Activated T-helper 2 cell treated with anti-CD3 and anti-CD28 coated beads, Interferon-gamma antibody, Interleukin-2, Interleukin-4, amounts not matched to agents 10 μg/mL and 5 μg/mL and 100 μg/mL, durations not matched to agents 14 hours and 24 hours and 36 hours (primary cell): ENCODE data around the gene FOXP1. TPM values are rescaled to one million over a fixed set of nuclear protein-coding genes. Genes with fewer than 3 reads are reported as not detected.
"Not testable (repeated sequence)": the region's sequence is repeated elsewhere in the genome, so short reads cannot be mapped to it uniquely, and the experiment has no call there.

Source experiments
- DNase-seq: peaks from one replicate; pipeline ENCODE4 v3.0.0; 2021; ENCODE audit warnings: low spot score
- H3K27ac Mint-ChIP-seq: one replicate; pipeline ENCODE4 v1.8.0; 2021; ENCODE audit warnings: mixed read lengths
- H3K27me3 Mint-ChIP-seq: one replicate; pipeline ENCODE4 v1.8.0; 2021; ENCODE audit warnings: low read depth, mixed read lengths
- H3K36me3 Mint-ChIP-seq: one replicate; pipeline ENCODE4 v1.8.0; 2021; ENCODE audit warnings: low read depth, mixed read lengths
- H3K4me1 Mint-ChIP-seq: one replicate; pipeline ENCODE4 v1.8.0; 2021; ENCODE audit warnings: low read depth, mixed read lengths
- H3K4me3 Mint-ChIP-seq: one replicate; pipeline ENCODE4 v1.8.0; 2021; ENCODE audit warnings: low read depth, mild to moderate bottlenecking, moderate library complexity, mixed read lengths
- H3K9me3 Mint-ChIP-seq: one replicate; pipeline ENCODE4 v1.8.0; 2021; ENCODE audit warnings: mixed read lengths
- intact Hi-C: fragments of 100-400 bp; cut with micrococcal nuclease; formaldehyde crosslinking; loops from one replicate; pipeline ENCODE4 v1.15.1; 2023
- total RNA-seq: library from RNA; stranded (reverse); gene quantifications from 2 replicates; pipeline ENCODE4 v1.2.3, GENCODE V29; 2022

Gene FOXP1
- total RNA-seq, 1 donor from 2014 or later, result 132 TPM

DNA sequence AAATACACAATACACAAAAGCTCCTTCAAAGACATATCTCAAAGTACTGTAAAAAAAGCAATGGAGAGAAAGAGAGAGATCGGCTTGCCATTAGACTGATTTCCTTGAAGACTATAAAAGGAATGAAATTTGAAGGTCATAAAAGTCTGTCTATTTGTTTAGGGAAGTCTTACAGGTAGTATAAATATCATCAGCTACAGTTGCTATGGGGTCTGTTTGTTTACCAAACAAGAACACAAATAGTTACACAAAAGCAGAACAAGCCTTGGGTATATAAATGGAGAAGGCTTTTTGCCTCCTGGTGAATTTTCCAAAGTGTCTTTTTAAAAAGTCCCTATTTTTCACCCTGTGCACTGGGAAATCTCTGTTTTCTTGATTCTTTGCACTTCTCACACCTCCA is 552.3 kb downstream of the FOXP1 start:
- H3K27ac Mint-ChIP-seq, result peak overlapping the region; percentile 47
- H3K4me3 Mint-ChIP-seq, result no peak overlapping the region
- H3K36me3 Mint-ChIP-seq, result peaks cover 75% of the 10 kb centered on the region
- DNase-seq, result no peak
- intact Hi-C loops, result no loop called here
- H3K4me1 Mint-ChIP-seq, result peaks cover 44% of the 10 kb centered on the region
- H3K9me3 Mint-ChIP-seq, result no peaks in the 10 kb centered on the region
- H3K27me3 Mint-ChIP-seq, result no peaks in the 10 kb centered on the region

DNA sequence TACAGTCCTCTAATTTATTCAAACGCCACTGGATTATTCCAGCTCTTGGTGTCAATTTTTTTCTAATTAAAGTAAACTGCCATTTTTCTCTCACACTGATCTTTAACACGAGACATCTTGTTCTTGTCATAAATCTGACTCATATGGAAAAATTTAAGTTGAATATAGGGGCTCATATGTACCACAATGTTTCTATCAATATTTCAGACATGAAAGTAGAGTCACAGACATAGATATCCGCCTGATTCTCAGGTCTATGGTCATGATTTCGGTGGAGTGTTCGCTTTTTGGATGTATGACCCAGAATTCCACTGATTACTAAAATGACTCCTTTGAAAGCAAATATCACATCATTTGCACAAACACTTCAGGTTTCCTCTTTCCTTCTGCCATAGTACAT is 552.8 kb downstream of the FOXP1 start:
- intact Hi-C loops, result no loop called here
- DNase-seq, result no peak
- Mint-ChIP-seq H3K4me1 (peaks cover 45% of the 10 kb centered on the region), H3K36me3 (peaks cover 70% of the 10 kb centered on the region), H3K27me3 (no peaks in the 10 kb centered on the region), H3K27ac (peak overlapping the region; percentile 70), H3K9me3 (no peaks in the 10 kb centered on the region), H3K4me3 (no peak overlapping the region)

DNA sequence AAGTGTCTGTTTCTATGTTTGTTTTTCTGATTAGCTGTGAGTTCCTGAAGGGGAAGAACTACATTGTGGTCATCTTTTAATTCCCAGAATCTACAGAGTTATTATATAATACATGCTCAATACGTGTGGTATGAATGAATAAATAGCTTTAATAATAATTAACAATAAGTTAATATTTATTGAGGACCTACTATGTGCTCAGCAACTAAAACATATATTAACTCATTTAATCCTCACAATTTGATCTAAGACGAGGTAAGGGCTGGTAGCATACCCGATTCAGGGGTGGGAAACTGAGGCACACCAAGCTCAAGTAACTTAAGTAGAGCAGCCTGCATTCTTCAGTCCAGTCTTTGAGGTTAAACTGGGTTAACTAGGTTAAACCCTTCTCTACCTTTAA is 553.8 kb downstream of the FOXP1 start:
- Mint-ChIP-seq H3K4me1 (peaks cover 51% of the 10 kb centered on the region), H3K9me3 (no peaks in the 10 kb centered on the region), H3K4me3 (no peak overlapping the region), H3K36me3 (peaks cover 68% of the 10 kb centered on the region), H3K27me3 (no peaks in the 10 kb centered on the region), H3K27ac (no peak overlapping the region)
- intact Hi-C loops, result no loop called here
- DNase-seq, result no peak

DNA sequence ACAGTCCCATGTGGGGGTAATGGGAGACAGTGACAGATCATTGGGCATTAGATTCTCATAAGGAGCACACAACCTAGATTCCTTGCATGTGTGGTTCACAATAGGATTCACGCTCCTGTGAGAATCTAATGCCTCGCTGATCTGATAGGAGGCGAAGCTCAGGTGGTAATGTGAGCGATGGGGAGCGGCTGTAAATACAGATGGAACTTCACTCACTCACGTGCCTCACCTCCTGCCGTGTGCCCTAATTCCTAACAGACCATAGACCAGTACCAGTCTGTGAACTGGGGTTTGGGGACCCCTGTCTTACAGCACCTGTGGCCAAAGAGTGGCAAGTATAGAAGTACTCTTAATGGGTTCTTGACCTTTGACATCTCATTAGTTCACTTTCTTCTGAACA is 554.7 kb downstream of the FOXP1 start:
- DNase-seq, result no peak
- Mint-ChIP-seq H3K27ac (no peak overlapping the region), H3K36me3 (peaks cover 66% of the 10 kb centered on the region), H3K4me3 (no peak overlapping the region), H3K4me1 (peaks cover 57% of the 10 kb centered on the region), H3K9me3 (no peaks in the 10 kb centered on the region), H3K27me3 (no peaks in the 10 kb centered on the region)
- intact Hi-C loops, result no loop called here

DNA sequence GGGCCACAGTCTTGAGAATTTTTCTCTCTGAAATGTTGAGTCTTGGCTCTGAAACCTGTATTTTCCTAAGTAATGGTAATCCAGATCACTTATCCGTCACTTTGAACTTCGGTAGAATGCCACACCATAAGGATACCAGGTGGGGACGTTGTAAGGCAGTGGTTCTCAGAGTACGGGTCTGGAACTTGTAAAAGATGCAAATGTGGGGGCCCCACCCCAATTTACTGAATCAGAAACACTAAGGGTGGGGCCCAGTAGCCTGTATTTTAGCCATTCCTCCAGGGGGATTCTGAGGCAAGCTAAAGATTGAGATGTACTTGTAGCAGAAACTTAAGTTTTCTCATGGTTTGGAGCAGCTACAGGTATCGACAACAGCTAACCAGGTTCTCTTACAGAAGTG is 555.3 kb downstream of the FOXP1 start:
- Mint-ChIP-seq H3K4me3 (no peak overlapping the region), H3K36me3 (peaks cover 67% of the 10 kb centered on the region), H3K27me3 (no peaks in the 10 kb centered on the region), H3K9me3 (no peaks in the 10 kb centered on the region), H3K27ac (no peak overlapping the region), H3K4me1 (peaks cover 55% of the 10 kb centered on the region)
- no peak for DNase-seq
- intact Hi-C loops, result no loop called here

DNA sequence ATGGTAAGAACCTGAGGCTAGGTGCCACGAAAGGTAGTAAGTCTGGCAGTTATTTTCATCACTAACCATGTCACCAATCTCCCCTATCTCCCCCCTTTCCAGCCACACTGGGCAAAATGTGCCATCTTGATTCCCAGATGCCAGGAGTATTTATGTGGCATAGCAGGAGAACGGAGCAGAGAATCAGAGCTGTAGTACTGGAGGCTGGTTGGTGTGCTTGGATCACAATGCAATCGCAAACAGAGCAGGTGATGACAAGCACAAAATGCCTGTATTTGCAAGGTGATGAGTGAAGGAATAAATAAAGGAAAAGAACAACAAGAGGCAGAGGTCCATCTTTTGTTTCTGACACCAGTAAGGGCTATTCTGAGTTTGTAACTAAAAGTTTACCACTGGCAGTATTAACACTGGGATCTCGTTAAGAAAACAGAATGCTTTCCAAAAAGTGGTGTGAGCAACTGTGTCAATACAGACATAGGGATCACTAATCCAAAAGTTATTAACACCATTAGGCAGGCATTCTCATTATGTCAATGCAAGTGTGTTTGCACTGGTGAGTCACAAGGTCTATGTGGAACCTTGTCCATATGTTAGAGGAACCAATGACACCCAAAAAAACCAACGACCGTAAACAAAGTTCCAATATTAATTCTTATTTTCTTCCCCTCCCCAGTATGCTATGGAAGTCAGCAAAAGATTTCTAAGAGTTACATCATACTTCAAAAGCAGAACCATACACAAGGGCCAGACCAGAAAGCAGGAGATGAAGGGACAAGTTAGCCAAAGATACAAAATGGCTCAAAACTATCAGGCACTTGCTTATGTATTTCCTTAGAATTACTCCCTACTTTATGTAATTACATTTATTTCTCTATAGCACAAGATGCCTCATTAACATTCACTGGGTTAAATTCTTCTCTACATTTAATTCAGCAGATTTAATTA is 556.6 kb downstream of the FOXP1 start:
- intact Hi-C loops, result loop anchor here (2.0 kb wide), 1 partner anchor 14 kb away; no protein-coding TSS in a partner anchor
- peaks cover 58% of the 10 kb centered on the region for H3K36me3 Mint-ChIP-seq
- no peak for DNase-seq
- no peaks in the 10 kb centered on the region for H3K27me3 Mint-ChIP-seq
- peaks cover 52% of the 10 kb centered on the region for H3K4me1 Mint-ChIP-seq
- H3K4me3 Mint-ChIP-seq, result no peak overlapping the region
- H3K9me3 Mint-ChIP-seq, result no peaks in the 10 kb centered on the region
- H3K27ac Mint-ChIP-seq, result peak overlapping the region; percentile 58

DNA sequence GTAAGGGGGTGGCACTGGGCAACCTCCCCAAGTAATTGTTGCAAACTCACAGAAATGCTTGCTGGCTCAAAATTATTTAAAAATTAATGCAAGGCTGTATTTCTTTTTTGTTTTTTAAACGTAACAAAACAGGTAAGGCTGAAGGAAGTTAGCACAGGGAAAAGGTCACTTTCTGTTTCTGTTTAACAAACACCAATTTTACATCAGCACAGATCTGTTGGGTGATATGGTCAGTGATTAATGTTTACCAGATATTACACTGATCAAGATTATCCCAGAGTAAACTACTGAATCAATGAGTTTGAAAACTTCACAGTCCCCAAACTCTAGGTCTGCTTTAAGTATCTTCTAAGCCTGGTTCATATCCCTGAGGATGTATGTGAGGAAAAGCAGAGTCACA is 558.0 kb downstream of the FOXP1 start:
- Mint-ChIP-seq H3K27me3 (no peaks in the 10 kb centered on the region), H3K4me3 (no peak overlapping the region), H3K4me1 (peaks cover 42% of the 10 kb centered on the region), H3K27ac (peak overlapping the region; percentile 51), H3K36me3 (peaks cover 52% of the 10 kb centered on the region), H3K9me3 (no peaks in the 10 kb centered on the region)
- intact Hi-C loops, result loop anchor here (2.0 kb wide), 1 partner anchor 15 kb away; no protein-coding TSS in a partner anchor
- no peak for DNase-seq

DNA sequence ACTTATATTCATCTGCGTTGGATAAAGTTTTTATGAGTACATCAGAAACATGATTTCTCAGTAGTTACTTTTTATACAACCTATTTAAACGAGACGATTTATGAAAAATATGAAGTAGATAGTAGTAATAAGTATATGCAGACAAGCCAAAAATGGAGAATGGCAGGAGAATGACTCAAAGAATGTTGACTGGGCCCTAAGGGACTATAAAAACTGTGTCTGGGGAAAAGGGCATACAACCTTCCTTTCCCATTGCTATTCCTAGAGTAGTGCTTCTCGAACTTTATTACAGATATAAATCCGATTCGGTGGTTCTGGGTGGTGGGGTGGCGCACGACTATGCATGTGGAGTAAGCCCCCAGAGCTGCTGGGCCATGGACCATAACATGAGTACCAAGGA is 558.5 kb downstream of the FOXP1 start:
- Mint-ChIP-seq H3K36me3 (peaks cover 47% of the 10 kb centered on the region), H3K4me3 (no peak overlapping the region), H3K9me3 (no peaks in the 10 kb centered on the region), H3K27ac (peak overlapping the region; percentile 51), H3K4me1 (peaks cover 39% of the 10 kb centered on the region), H3K27me3 (no peaks in the 10 kb centered on the region)
- intact Hi-C loops, result loop anchor here (2.0 kb wide), 1 partner anchor 14 kb away; no protein-coding TSS in a partner anchor
- DNase-seq, result no peak

DNA sequence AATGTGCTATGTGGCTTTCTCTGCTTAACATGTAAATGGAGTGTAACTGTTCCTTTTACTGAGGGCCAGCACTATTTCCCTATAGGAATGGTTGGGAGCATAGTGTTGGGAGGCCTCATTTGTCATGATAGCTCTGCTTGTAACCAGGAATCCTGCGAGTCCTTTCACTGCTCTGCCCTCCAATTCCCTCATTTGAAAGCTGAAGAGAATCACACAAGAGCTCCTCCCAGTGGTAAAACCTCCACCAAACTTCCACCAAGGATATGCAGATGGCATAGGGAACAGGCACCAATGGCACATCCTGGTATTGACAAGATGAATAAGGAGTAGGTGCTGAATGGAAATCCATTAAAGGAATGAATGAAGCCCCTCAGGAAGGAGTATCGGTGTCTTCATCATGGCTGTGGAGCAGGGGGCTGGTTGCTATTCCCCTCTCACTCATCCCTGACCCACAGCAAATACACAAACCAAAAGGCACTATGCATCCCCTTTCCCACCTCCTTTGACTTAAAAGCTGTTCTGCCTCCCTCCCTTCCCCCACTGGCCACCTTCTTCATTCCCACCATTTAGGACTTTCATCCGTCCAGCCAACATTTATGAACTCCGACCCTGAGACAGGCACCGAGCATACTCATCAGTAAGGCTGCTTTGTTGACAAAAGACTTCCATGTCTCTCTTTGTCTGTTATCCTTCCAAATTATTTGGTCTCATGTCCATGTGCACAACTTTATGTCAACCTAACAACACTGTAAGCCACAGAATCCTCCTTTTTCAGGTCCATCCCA is 560.8 kb downstream of the FOXP1 start:
- Mint-ChIP-seq H3K27me3 (no peaks in the 10 kb centered on the region), H3K9me3 (no peaks in the 10 kb centered on the region), H3K36me3 (peaks cover 44% of the 10 kb centered on the region), H3K4me3 (no peak overlapping the region), H3K4me1 (peaks cover 41% of the 10 kb centered on the region), H3K27ac (no peak overlapping the region)
- intact Hi-C loops, result no loop called here
- no peak for DNase-seq

DNA sequence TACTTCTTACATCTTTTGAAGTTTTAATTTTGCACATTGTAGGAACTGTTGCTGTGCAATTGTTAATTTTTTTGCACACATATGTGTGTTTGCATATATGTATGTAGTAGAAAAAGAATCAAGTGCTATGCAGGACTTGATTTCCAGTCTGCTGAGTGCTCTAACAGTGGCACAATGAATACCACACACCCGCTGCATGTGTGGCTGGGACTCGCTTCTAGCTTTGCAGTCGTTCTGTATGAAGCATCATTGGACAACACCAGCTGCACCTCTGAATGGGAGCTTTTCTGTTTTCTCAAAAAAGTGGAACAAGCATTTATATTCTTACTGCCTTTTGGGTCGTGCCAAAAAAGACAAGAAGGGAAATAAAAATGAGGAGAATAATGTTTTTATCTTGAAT is 564.7 kb downstream of the FOXP1 start:
- H3K4me3 Mint-ChIP-seq, result no peak overlapping the region
- H3K9me3 Mint-ChIP-seq, result no peaks in the 10 kb centered on the region
- intact Hi-C loops, result no loop called here
- peaks cover 55% of the 10 kb centered on the region for H3K36me3 Mint-ChIP-seq
- no peak overlapping the region for H3K27ac Mint-ChIP-seq
- peaks cover 11% of the 10 kb centered on the region for H3K4me1 Mint-ChIP-seq
- no peak for DNase-seq
- no peaks in the 10 kb centered on the region for H3K27me3 Mint-ChIP-seq

DNA sequence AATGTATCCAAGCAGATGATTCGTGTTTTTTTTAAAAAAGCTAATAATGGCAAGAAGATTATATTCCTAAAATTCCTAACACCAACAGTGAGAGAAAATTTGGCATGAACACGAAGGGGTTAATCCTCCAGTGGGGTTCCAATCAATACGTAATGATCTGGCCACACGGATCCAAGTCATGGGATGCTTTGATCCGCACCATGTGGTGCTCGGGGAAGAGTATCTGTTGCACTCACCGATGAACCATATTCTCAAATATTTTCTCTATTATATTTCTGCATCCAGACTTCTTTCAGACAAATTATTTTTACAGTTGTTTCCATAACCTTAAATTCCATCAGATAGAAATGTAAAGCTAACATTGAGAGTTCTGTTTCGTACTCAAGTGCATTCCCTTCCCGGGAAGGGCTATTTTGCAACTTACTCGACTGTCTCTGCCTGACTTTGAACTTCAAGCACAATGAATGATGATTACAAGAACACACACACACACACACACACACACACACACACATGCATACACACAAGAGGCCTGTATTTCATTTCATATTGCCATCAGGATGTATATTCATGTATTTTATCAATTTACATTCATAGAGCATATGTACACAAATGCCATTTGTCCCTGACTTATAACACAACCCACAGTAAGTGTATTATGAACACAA is 567.2 kb downstream of the FOXP1 start:
- Mint-ChIP-seq H3K9me3 (no peaks in the 10 kb centered on the region), H3K36me3 (peaks cover 65% of the 10 kb centered on the region), H3K4me3 (no peak overlapping the region), H3K4me1 (peaks cover 24% of the 10 kb centered on the region), H3K27ac (no peak overlapping the region), H3K27me3 (no peaks in the 10 kb centered on the region)
- intact Hi-C loops, result no loop called here
- no peak for DNase-seq

DNA sequence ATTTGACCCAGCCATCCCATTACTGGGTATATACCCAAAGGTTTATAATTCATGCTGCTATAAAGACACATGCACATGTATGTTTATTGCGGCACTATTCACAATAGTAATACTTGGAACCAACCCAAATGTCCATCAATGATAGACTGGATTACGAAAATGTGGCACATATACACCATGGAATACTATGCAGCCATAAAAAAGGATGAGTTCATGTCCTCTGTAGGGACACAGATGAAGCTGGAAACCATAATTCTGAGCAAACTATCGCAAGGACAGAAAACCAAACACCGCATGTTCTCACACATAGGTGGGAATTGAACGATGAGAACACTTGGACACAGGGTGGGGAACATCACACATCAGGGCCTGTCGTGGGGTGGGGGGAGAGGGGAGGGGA is 568.9 kb downstream of the FOXP1 start:
- Mint-ChIP-seq H3K4me1 (peaks cover 38% of the 10 kb centered on the region), H3K36me3 (peaks cover 60% of the 10 kb centered on the region)
- H3K27ac Mint-ChIP-seq, H3K4me3 Mint-ChIP-seq, H3K27me3 Mint-ChIP-seq, DNase-seq, H3K9me3 Mint-ChIP-seq: not testable (repeated sequence)
- intact Hi-C loops, result loop anchor here (5.0 kb wide), 1 partner anchor 178 kb away; no protein-coding TSS in a partner anchor
